Stimulated activated CD8-positive, alpha-beta memory T cell treated with anti-CD3 and anti-CD28 coated beads, Interleukin-15, amount 100 ng/mL, for 1 hour (primary cell): ENCODE measurements around the gene LRRC4C.

Source experiments
- DNase-seq: peaks from one replicate; pipeline ENCODE4 v3.0.0-alpha.2; 2020; ENCODE audit warnings: low read depth

Gene LRRC4C

GRCh38 chr11:40445391-40445790, 1014.1 kb downstream of the LRRC4C start:
- no peak for DNase-seq

GRCh38 chr11:40444151-40444550, 1015.3 kb downstream of the LRRC4C start:
- DNase-seq: no peak

- no peak for DNase-seq
These were observed 1024.1 kb downstream of the LRRC4C start for GRCh38 chr11:40435344-40435743.

GRCh38 chr11:40434926-40435325, 1024.5 kb downstream of the LRRC4C start:
- DNase-seq: no peak

GRCh38 chr11:40432358-40432757, 1027.1 kb downstream of the LRRC4C start:
- DNase-seq: no peak

- DNase-seq: no peak
These were observed 1034.3 kb downstream of the LRRC4C start for GRCh38 chr11:40425168-40425567.

- no peak for DNase-seq
These were observed 1038.1 kb downstream of the LRRC4C start for GRCh38 chr11:40421208-40421981.

- no peak for DNase-seq
These were observed 1041.8 kb downstream of the LRRC4C start for GRCh38 chr11:40417627-40418026.

- no peak for DNase-seq
These were observed 1052.1 kb downstream of the LRRC4C start for GRCh38 chr11:40407355-40407754.

- DNase-seq: no peak
These were observed 1053.8 kb downstream of the LRRC4C start for GRCh38 chr11:40405614-40406013.

- DNase-seq: no peak
These were observed 1056.1 kb downstream of the LRRC4C start for GRCh38 chr11:40403321-40403720.

- no peak for DNase-seq
These were observed 1058.2 kb downstream of the LRRC4C start for GRCh38 chr11:40401132-40401853.

GRCh38 chr11:40397141-40397540, 1062.3 kb downstream of the LRRC4C start:
- no peak for DNase-seq

GRCh38 chr11:40393511-40393910, 1065.9 kb downstream of the LRRC4C start:
- no peak for DNase-seq

GRCh38 chr11:40391679-40392078, 1067.8 kb downstream of the LRRC4C start:
- no peak for DNase-seq

- no peak for DNase-seq
These were observed 1071.2 kb downstream of the LRRC4C start for GRCh38 chr11:40388097-40388818.

GRCh38 chr11:40387240-40387980, 1072.0 kb downstream of the LRRC4C start:
- no peak for DNase-seq

- DNase-seq: no peak
These were observed 1074.5 kb downstream of the LRRC4C start for GRCh38 chr11:40384991-40385390.

GRCh38 chr11:40381481-40381880, 1078.0 kb downstream of the LRRC4C start:
- DNase-seq: no peak

- no peak for DNase-seq
These were observed 1078.6 kb downstream of the LRRC4C start for GRCh38 chr11:40380835-40381234.

- no peak for DNase-seq
These were observed 1083.1 kb downstream of the LRRC4C start for GRCh38 chr11:40376331-40376730.
